Activated CD4-positive, alpha-beta T cell treated with anti-CD3 and anti-CD28 coated beads, Interleukin-2, amount 10 ng/mL, durations not matched to agents 24 days and 14 days (primary cell): ENCODE results near the gene PYGL. TPM values are rescaled to one million over a fixed set of nuclear protein-coding genes. Genes with fewer than 3 reads are reported as not detected.
A peak's percentile ranks its signal among the peaks of the same experiment; 100 is the strongest.
"Not testable (repeated sequence)": the region's sequence is repeated elsewhere in the genome, so short reads cannot be mapped to it uniquely, and the experiment has no call there.

ENCODE experiments used
- DNase-seq: peaks from one replicate; pipeline ENCODE4 v3.0.0; 2022
- H3K27ac Mint-ChIP-seq: one replicate; pipeline ENCODE4 v1.8.0; 2022; ENCODE audit warnings: mild to moderate bottlenecking, mixed read lengths
- H3K27me3 Mint-ChIP-seq: one replicate; pipeline ENCODE4 v1.8.0; 2022; ENCODE audit warnings: mixed read lengths
- H3K36me3 Mint-ChIP-seq: one replicate; pipeline ENCODE4 v1.8.0; 2022; ENCODE audit warnings: low read depth, mild to moderate bottlenecking, mixed read lengths
- H3K4me1 Mint-ChIP-seq: one replicate; pipeline ENCODE4 v1.8.0; 2021; ENCODE audit warnings: mixed read lengths
- H3K4me3 Mint-ChIP-seq: one replicate; pipeline ENCODE4 v1.8.0; 2022; ENCODE audit warnings: mild to moderate bottlenecking, moderate library complexity, mixed read lengths
- H3K9me3 Mint-ChIP-seq: one replicate; pipeline ENCODE4 v1.8.0; 2021; ENCODE audit warnings: mixed read lengths
- intact Hi-C: fragments of 100-400 bp; cut with micrococcal nuclease; formaldehyde crosslinking; loops from one replicate; pipeline ENCODE4 v1.15.1; 2023
- total RNA-seq: library from RNA; stranded (reverse); gene quantifications from 2 replicates; pipeline ENCODE4 v1.2.3, GENCODE V29; 2022

The PYGL gene
- total RNA-seq, 1 donor from 2014 or later, result 0.26 TPM

GRCh38 chr14:50897005-50897404 lies 47.3 kb downstream of the PYGL start:
- H3K4me1 Mint-ChIP-seq, H3K36me3 Mint-ChIP-seq, DNase-seq, H3K4me3 Mint-ChIP-seq, intact Hi-C loops, H3K27ac Mint-ChIP-seq, H3K9me3 Mint-ChIP-seq: not testable (repeated sequence)
- peaks cover 16% of the 10 kb centered on the region for H3K27me3 Mint-ChIP-seq

DNA sequence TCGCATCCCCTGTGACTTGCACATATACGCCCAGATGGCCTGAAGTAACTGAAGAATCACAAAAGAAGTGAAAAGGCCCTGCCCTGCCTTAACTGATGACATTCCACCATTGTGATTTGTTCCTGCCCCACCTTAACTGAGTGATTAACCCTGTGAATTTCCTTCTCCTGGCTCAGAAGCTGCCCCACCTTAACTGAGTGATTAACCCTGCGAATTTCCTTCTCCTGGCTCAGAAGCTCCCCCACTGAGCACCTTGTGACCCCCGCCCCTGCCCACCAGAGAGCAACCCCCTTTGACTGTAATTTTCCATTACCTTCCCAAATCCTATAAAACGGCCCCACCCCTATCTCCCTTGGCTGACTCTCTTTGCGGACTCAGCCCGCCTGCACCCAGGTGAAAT lies 47.9 kb downstream of the PYGL start:
- H3K4me1 Mint-ChIP-seq, DNase-seq, H3K27ac Mint-ChIP-seq, intact Hi-C loops, H3K36me3 Mint-ChIP-seq, H3K9me3 Mint-ChIP-seq, H3K4me3 Mint-ChIP-seq: not testable (repeated sequence)
- H3K27me3 Mint-ChIP-seq, result peaks cover 16% of the 10 kb centered on the region

DNA sequence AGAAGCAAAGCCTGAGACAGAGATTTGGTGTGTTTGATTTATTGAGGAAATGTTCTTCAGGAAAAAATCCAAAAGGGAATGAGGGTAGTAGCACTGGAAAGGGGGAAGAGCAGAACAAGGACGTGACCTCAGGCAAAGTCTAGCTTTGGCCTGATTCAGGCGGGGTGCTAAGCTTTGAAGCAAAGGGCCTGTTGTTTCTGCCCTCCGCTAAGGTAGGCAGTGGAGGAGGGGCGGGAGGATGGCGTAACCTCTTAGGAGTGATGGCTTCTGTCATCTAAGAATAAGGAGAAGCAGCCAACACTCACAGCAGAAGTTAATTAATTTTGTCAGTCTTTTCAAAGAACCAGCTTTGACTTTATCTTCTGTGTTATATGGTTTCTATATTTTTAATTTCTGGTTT lies 52.0 kb downstream of the PYGL start:
- DNase-seq, result no peak
- no peak overlapping the region for H3K27ac Mint-ChIP-seq
- H3K9me3 Mint-ChIP-seq, result no peaks in the 10 kb centered on the region
- intact Hi-C loops, result no loop called here
- H3K36me3 Mint-ChIP-seq, result no peaks in the 10 kb centered on the region
- H3K27me3 Mint-ChIP-seq, result peaks cover 8% of the 10 kb centered on the region
- no peak overlapping the region for H3K4me3 Mint-ChIP-seq
- no peaks in the 10 kb centered on the region for H3K4me1 Mint-ChIP-seq

DNA sequence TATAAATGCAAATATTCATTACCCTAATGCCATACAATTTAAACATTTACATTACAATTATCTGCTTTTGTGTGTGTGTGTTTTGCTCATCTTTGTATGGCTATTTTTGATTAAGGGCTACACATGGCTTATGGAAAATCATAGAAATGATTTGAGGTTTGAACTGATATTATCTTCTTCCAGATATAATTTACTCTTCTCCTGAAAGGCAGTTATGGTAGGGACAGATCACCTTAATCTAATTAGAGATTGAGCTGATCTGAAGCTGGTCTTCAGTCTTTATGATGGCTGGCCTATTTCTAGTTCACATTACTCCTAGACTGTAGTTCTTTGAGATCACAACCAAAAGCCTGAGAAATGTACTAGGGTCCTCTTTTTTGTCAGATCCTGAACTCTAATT lies 56.8 kb downstream of the PYGL start:
- intact Hi-C loops, result no loop called here
- no peaks in the 10 kb centered on the region for H3K36me3 Mint-ChIP-seq

DNA sequence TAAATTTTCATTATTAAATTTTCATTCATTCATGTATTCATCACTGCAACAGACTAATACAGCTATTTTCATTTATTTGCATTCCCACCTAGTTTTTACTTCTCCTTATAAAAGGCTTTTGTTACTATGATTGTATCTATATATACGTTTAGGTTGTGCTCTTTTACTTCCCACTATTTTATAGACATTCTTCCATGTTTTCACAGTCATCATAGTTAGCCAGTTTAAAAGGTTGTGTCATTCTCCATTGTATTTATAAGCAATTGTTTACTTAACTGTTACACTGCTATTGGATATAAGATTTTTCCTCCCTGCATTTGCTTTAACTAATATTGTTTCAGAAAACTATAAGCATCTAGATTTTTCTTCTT lies 60.5 kb downstream of the PYGL start:
- Mint-ChIP-seq H3K36me3 (no peaks in the 10 kb centered on the region), H3K4me1 (no peaks in the 10 kb centered on the region), H3K4me3 (no peak overlapping the region), H3K27ac (no peak overlapping the region), H3K9me3 (no peaks in the 10 kb centered on the region), H3K27me3 (peaks cover 61% of the 10 kb centered on the region)
- intact Hi-C loops, result no loop called here
- DNase-seq, result no peak

More for the DNA sequence above, 56.8 kb downstream of the PYGL start:
- H3K4me1 Mint-ChIP-seq, result no peaks in the 10 kb centered on the region
- no peak overlapping the region for H3K4me3 Mint-ChIP-seq
- DNase-seq, result no peak
- H3K27me3 Mint-ChIP-seq, result peaks cover 35% of the 10 kb centered on the region
- H3K27ac Mint-ChIP-seq, result no peak overlapping the region
- H3K9me3 Mint-ChIP-seq, result no peaks in the 10 kb centered on the region

GRCh38 chr14:50882932-50883826 lies 61.1 kb downstream of the PYGL start:
- Mint-ChIP-seq H3K9me3 (no peaks in the 10 kb centered on the region), H3K4me3 (no peak overlapping the region), H3K4me1 (no peaks in the 10 kb centered on the region), H3K27ac (no peak overlapping the region), H3K27me3 (peaks cover 62% of the 10 kb centered on the region), H3K36me3 (no peaks in the 10 kb centered on the region)
- intact Hi-C loops, result no loop called here
- no peak for DNase-seq

GRCh38 chr14:50875359-50876070 lies 68.8 kb downstream of the PYGL start:
- Mint-ChIP-seq H3K27ac (no peak overlapping the region), H3K36me3 (no peaks in the 10 kb centered on the region), H3K9me3 (no peaks in the 10 kb centered on the region), H3K4me3 (peak overlapping the region; percentile 20), H3K27me3 (peaks cover 82% of the 10 kb centered on the region), H3K4me1 (peaks cover 20% of the 10 kb centered on the region)
- peak; percentile 89 for DNase-seq
- intact Hi-C loops, result loop anchor here (5.0 kb wide), 2 partner anchors 88 to 533 kb away; no protein-coding TSS in a partner anchor

DNA sequence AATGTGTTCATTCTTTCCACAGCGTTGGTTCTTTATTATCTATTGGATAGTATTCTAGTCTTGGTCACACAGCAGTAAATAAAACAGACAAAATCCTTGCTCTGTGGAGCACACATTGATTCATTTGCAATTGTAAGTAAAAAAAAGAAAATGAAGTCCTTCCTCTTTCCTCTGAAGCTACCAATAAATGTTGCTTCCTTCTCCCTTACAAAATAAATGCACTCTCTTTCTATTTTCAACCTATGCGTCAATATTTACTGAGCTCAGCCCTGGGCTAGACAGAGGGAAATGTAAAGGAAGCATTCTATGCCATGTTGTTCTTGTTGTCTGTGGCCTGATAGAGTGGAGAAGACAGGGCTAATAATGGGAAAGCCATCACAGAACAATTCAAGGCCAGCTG lies 69.5 kb downstream of the PYGL start:
- no peaks in the 10 kb centered on the region for H3K36me3 Mint-ChIP-seq
- H3K4me3 Mint-ChIP-seq, result peak overlapping the region; percentile 20
- peaks cover 4% of the 10 kb centered on the region for H3K9me3 Mint-ChIP-seq
- intact Hi-C loops, result loop anchor here (5.0 kb wide), 2 partner anchors 87 to 532 kb away; no protein-coding TSS in a partner anchor
- H3K27me3 Mint-ChIP-seq, result peaks cover 83% of the 10 kb centered on the region
- no peak overlapping the region for H3K27ac Mint-ChIP-seq
- peaks cover 20% of the 10 kb centered on the region for H3K4me1 Mint-ChIP-seq
- DNase-seq, result no peak

DNA sequence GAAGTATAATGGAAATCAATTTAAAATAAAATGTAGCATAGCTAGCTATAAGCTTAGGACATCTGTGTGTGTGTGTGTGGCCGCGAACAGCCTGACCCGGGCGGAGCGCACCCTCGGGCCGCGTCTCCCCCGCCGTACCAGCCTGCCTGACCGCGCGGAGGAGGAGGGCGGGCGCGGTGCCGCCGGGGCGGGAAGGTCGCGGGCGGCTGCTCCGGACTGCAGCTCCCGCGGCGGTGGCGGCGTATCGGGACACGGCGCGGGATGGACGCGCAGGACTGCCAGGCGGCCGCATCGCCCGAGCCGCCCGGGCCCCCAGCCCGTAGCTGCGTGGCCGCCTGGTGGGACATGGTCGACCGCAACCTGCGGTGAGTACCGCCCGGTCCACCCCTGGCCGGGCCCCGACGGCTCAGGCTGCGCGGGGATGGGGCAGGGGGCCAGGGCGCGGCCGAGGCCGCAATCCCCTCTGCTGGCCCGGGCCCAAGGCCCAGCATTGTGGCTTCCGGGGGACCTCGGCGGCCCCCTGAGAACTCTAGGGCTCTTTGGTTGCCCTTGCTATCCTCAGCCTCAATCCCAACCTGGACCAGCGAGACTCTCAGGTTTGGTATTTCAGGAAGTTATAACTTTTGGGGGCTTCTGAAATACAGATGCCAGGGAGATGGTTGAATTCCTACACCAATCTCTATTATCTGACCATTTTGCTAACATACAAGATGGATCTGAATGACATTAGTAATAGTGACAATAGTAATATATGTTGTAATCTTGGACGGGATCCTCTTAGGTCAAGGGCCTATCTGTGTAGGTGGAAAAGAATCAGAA lies 72.2 kb downstream of the PYGL start, which contains the start of gene ABHD12B:
Gene ABHD12B (plus strand): TSS at position 140 of the 819 bp plus-strand sequence. CDS start 122 bp downstream, at position 262.
- Mint-ChIP-seq H3K4me1 (peaks cover 20% of the 10 kb centered on the region), H3K36me3 (no peaks in the 10 kb centered on the region), H3K27ac (no peak within 1 kb of the TSS), H3K4me3 (no peak within 1 kb of the TSS), H3K27me3 (peaks cover 80% of the 10 kb centered on the region), H3K9me3 (peaks cover 4% of the 10 kb centered on the region)
- no peak for DNase-seq
- intact Hi-C loops, result no loop called here

- Mint-ChIP-seq H3K9me3 (peaks cover 4% of the 10 kb centered on the region), H3K27me3 (peaks cover 80% of the 10 kb centered on the region), H3K4me3 (no peak overlapping the region), H3K27ac (no peak overlapping the region), H3K4me1 (peaks cover 18% of the 10 kb centered on the region), H3K36me3 (no peaks in the 10 kb centered on the region)
- intact Hi-C loops, result no loop called here
- DNase-seq, result no peak
These were observed 73.1 kb downstream of the PYGL start for GRCh38 chr14:50871228-50871627.

DNA sequence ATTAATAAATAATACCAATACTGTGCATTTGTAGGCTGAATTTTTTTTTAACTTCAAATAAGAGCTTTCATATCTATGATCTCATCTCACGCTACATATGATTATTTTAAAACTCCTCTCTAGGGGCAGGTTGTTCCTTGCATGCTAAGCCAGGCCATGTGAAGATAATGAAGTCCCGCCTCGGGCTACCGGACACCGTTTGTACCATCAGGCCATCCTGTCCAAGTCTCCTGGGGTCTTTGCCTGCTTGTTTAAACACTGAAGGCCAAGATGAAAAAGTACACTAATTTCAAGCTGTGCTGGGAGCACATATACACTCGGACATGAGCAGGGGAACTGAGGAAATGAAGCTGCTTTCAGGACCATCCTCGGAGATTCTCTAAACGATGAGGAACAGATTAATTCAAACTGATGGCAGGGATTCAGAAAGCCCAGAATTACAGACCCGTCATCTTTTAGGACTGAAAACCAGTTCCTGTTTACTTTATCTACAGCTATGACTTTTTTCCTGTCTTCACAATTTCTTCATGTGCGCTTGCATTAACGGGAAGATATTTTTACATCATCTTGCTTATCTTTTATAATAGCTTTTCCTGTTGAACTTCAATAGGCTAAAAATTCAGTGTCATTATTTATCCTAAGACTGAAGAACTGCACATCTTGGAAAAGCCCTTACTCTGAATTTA lies 78.7 kb downstream of the PYGL start:
- Mint-ChIP-seq H3K27me3 (peaks cover 62% of the 10 kb centered on the region), H3K27ac (no peak overlapping the region)
- intact Hi-C loops, result no loop called here

DNA sequence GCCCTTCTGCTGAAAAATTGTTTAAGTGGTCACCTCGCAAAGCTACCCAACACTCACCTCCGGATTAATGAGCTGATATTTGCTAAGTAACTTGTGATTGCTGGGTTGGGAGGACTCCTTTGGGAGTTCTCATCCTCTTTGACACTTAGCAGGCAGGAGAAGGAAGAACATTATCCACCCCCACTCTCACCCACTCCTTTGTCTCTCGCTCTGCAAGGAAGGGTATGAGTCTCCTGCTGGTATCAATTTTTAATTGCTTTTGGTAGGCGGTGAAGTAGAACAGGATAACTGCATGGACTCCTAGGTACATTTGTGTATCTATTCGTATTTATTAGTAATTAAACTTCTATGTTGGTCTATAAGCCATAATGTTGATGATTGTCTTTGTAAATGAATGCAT lies 79.3 kb downstream of the PYGL start:
- intact Hi-C loops, result loop anchor here (5.0 kb wide), 2 partner anchors 248 to 263 kb away; no protein-coding TSS in a partner anchor

More for the DNA sequence above, 78.7 kb downstream of the PYGL start:
- Mint-ChIP-seq H3K9me3 (peaks cover 4% of the 10 kb centered on the region), H3K36me3 (no peaks in the 10 kb centered on the region), H3K4me1 (peaks cover 3% of the 10 kb centered on the region), H3K4me3 (no peak overlapping the region)
- no peak for DNase-seq

GRCh38 chr14:50864237-50864636 lies 80.0 kb downstream of the PYGL start:
- H3K4me1 Mint-ChIP-seq, result peaks cover 13% of the 10 kb centered on the region
- no peak for DNase-seq
- no peak overlapping the region for H3K27ac Mint-ChIP-seq
- no peak overlapping the region for H3K4me3 Mint-ChIP-seq
- H3K9me3 Mint-ChIP-seq, result no peaks in the 10 kb centered on the region
- H3K27me3 Mint-ChIP-seq, result peaks cover 49% of the 10 kb centered on the region
- no peaks in the 10 kb centered on the region for H3K36me3 Mint-ChIP-seq
- intact Hi-C loops, result loop anchor here (5.0 kb wide), 2 partner anchors 247 to 262 kb away; no protein-coding TSS in a partner anchor

More for the DNA sequence above, 79.3 kb downstream of the PYGL start:
- Mint-ChIP-seq H3K4me1 (peaks cover 9% of the 10 kb centered on the region), H3K9me3 (no peaks in the 10 kb centered on the region), H3K27ac (no peak overlapping the region), H3K36me3 (no peaks in the 10 kb centered on the region), H3K4me3 (no peak overlapping the region), H3K27me3 (peaks cover 56% of the 10 kb centered on the region)
- no peak for DNase-seq
